HG02840 (cell line): ENCODE data around the gene ALPG.
"Not testable (repeated sequence)": the region's sequence is repeated elsewhere in the genome, so short reads cannot be mapped to it uniquely, and the experiment has no call there.

Experiments
- ATAC-seq: cut with Tn5 transposase; IDR thresholded peaks from one replicate; pipeline ENCODE4 v1.9.1; 2021; ENCODE audit warnings: mild to moderate bottlenecking, moderate library complexity, moderate number of reproducible peaks; ENCODE audit not compliant: unreplicated experiment, low FRiP score

Gene ALPG

DNA sequence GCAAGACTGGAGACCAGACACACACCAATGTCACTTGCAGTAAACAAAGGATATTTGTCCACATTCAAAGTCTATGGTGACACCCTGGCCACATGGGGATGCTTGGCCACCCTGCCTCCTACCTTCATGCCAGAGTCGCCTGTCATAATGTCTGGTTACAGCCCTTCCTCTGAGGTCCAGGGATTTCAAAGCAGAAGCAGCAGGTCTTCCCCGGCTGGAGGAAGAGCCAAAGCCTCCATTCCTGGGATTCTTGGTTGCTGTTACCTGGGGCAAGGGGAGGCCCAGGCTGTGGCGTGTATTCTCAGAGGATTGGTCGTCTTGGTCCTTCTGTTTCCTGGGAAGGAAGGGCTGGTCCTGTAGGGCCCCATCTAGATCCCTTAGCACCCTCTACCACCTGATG lies 30.4 kb upstream of the ALPG start:
- ATAC-seq, result no peak

GRCh38 chr2:232376713-232377112 lies 29.9 kb upstream of the ALPG start:
- ATAC-seq, result no peak

GRCh38 chr2:232377319-232377718 lies 29.3 kb upstream of the ALPG start:
- ATAC-seq, result no peak

DNA sequence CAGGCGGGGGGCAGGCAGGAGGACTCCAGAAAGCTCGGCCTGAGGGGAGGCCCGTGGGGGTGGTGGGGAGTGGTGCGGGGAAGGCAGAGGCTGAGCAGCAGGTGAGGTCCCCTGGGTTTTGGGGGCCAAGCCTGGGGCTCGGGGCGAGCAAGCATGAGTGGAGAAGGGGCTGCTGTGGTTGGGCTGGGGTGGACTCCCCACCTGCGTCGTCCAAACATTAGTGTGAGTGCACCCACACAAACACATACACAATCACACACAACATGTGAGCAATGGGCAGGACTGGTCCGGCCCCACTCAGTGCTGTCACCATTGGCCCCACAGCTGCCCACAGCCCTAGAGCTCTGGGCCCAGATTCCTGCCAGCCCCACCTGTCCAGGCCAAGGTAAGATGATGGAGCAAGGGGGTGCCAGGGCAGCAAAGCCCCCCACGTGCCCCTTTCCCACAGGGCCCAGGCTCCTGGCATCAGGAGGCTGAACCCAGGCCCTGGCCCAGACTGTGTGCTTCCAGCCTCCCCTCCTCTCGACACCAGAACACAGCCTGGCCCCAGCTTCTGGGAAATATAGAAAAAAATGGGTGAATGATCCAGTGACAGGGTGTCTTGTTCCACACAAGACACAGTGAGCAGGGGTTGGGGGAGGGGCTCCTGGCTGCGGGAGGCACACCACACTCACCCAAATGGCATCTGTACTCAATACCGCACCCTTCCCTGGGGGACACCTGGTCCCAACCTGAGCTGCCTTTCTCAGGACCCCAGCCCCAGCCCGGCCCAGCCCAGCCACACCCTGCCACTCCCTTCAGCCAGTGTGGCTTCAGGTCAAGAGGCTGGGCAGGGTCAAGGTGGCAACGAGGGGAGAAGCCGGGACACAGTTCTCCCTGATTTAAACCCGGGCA lies 28.6 kb upstream of the ALPG start:
- no peak for ATAC-seq

DNA sequence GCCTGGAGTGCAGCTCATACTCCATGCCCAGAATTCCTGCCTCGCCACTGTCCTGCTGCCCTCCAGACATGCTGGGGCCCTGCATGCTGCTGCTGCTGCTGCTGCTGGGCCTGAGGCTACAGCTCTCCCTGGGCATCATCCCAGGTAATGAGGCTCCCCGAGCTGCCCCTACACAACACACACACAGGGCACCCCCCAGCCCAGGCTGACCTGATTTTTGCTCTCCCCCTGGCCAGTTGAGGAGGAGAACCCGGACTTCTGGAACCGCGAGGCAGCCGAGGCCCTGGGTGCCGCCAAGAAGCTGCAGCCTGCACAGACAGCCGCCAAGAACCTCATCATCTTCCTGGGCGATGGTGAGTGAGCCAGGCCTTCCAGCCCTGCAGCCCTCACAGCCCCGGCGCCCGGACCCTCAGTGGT lies 27.9 kb upstream of the ALPG start, which contains the start of gene ALPP:
TSS of gene ALPP (plus strand) at position 17 of the 417 bp plus-strand sequence. CDS start at position 69, 52 bp downstream.
- not testable (repeated sequence) for ATAC-seq

- not testable (repeated sequence) for ATAC-seq
Measured at GRCh38 chr2:232379610-232380590, 26.7 kb upstream of the ALPG start.

DNA sequence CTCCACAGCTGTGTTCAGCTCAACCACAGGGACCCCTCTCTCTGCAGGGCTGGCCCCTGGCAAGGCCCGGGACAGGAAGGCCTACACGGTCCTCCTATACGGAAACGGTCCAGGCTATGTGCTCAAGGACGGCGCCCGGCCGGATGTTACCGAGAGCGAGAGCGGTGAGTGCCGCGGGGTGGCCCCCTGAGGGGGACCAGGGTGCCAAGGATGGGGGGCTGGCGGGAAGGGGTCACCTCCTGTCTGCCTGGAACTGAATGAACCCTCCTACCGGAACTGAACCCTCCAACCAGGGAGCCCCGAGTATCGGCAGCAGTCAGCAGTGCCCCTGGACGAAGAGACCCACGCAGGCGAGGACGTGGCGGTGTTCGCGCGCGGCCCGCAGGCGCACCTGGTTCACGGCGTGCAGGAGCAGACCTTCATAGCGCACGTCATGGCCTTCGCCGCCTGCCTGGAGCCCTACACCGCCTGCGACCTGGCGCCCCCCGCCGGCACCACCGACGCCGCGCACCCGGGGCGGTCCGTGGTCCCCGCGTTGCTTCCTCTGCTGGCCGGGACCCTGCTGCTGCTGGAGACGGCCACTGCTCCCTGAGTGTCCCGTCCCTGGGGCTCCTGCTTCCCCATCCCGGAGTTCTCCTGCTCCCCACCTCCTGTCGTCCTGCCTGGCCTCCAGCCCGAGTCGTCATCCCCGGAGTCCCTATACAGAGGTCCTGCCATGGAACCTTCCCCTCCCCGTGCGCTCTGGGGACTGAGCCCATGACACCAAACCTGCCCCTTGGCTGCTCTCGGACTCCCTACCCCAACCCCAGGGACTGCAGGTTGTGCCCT lies 25.2 kb upstream of the ALPG start:
- not testable (repeated sequence) for ATAC-seq

- ATAC-seq, result no peak
Measured at GRCh38 chr2:232382331-232383225, 24.1 kb upstream of the ALPG start.

- no peak for ATAC-seq
Measured at GRCh38 chr2:232384466-232384865, 22.2 kb upstream of the ALPG start.

GRCh38 chr2:232385058-232385457 lies 21.6 kb upstream of the ALPG start:
- ATAC-seq, result not testable (repeated sequence)

GRCh38 chr2:232385660-232386489 lies 20.8 kb upstream of the ALPG start:
- ATAC-seq, result no peak

- no peak for ATAC-seq
Measured at GRCh38 chr2:232386490-232386739, 20.2 kb upstream of the ALPG start.

DNA sequence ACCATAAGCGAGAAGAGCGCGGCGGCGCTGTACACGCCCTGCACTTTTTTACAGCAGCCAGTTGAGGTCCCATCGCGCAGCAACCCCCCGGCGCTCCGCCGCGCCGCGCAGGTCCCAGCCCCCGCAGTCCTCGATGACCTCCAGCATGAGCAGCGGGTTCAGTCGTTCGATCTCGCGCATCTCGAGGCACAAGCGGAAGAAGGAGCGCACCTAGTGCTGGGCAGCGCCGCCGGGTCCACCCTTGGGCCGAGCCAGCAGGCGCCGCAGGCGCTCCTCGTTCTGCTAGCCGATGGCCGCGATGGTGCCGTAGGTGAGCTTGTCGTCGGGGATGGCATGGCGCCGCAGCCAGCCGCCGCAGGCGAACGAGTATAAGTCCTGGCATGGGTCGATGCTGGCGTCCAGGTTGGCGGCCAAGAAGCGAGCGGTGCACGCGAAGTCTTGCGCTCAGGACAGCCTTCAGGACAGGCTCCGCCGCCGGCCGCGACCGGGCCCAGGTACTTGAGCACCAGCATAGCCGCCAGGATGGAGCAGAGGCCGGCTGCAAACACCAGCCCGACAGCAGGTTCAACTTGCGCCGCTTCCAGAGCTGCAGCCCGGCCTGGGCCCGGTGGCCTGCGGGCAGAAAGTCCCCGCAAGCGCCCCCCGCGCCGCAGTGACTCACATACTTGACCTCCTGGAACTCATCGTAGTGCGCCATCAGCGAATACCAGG lies 19.7 kb upstream of the ALPG start:
- ATAC-seq, result no peak

DNA sequence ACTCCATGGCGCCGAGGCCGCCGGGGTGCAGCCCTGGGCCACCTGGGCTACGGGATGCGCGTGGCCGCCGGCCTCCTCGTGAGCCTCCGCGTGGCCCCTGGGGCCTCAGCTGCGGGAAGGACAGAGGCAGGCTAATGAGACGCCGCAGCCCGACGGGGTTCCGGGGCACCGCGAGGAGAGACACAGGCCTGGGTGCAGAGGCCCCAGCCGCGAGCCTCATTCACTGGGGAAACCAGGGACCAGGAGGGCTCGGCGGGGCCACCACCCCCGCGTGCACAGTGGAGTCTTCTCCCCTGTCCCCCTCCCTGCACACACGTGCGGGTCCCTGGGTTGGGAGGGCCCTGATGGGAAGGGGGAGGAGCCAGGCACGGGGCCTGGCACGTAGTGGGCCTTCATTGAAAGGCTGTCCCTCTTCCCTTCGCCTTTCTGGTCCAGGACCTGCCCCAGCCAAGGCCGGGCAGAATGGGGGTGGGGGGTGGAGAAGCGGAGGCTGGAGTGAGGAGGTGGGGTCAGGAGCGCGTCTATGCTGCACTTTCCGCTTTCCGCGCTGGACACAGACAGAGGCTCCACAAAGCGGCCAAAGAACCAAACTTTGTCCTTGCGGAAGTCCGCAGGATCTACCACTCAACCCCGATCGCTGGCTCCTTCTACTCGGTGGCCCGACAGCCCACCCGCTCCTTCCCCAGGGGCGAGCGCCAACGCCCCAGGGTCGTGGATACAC lies 19.0 kb upstream of the ALPG start:
- ATAC-seq, result no peak

GRCh38 chr2:232388324-232388891 lies 18.2 kb upstream of the ALPG start:
- ATAC-seq, result no peak

GRCh38 chr2:232389327-232389726 lies 17.3 kb upstream of the ALPG start:
- no peak for ATAC-seq

- ATAC-seq, result no peak
Measured at GRCh38 chr2:232390661-232391060, 16.0 kb upstream of the ALPG start.
